Spleen (tissue), 7 donors: ENCODE data around the gene ODF2.

ENCODE experiments used
- POLR2A ChIP-seq, 3 donors: fragments of 450-650 bp; IDR thresholded peaks; one replicate each; pipeline ENCODE4 v1.5.1; 2017; ENCODE audit warnings: antibody characterized with exemption in 3 of 3, mild to moderate bottlenecking in 1 of 3
- POLR2AphosphoS5 ChIP-seq, 3 donors: sonication (generic); formaldehyde crosslinking; IDR thresholded peaks; one replicate each; pipeline ENCODE4 v1.5.1; 2017; ENCODE audit warnings: antibody characterized with exemption in 3 of 3
- TF ChIP-seq, protein P1 (sequence below), 11 experiments: fragments of 200-600 bp in 7 of 11; fragments of 450-650 bp in 4 of 11; sonication (generic) in 4 of 11; IDR thresholded peaks in 8 of 11; conservative IDR thresholded peaks in 3 of 11; 1 replicate in 7 of 11; 2 replicates in 4 of 11; pipeline versions ENCODE4 v1.4.0 to v1.8.0; 2016 to 2021; ENCODE audit warnings: antibody characterized with exemption in 11 of 11, inconsistent platforms in 4 of 11, mild to moderate bottlenecking in 1 of 11
- donor health status: DM: no; HTN: no; CAD: no; lungs with moderate emphysema.
- donor health status: DM: no; HTN: no; CAD: no.
- donor health status: DM: no; HTN: no; CAD: no.

- TF ChIP-seq POLR2A (IDR thresholded peaks at IDR 0.05), result no peak
- TF ChIP-seq, protein P1, sequence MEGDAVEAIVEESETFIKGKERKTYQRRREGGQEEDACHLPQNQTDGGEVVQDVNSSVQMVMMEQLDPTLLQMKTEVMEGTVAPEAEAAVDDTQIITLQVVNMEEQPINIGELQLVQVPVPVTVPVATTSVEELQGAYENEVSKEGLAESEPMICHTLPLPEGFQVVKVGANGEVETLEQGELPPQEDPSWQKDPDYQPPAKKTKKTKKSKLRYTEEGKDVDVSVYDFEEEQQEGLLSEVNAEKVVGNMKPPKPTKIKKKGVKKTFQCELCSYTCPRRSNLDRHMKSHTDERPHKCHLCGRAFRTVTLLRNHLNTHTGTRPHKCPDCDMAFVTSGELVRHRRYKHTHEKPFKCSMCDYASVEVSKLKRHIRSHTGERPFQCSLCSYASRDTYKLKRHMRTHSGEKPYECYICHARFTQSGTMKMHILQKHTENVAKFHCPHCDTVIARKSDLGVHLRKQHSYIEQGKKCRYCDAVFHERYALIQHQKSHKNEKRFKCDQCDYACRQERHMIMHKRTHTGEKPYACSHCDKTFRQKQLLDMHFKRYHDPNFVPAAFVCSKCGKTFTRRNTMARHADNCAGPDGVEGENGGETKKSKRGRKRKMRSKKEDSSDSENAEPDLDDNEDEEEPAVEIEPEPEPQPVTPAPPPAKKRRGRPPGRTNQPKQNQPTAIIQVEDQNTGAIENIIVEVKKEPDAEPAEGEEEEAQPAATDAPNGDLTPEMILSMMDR (IDR thresholded peaks at IDR 0.05 in 8 of 11, conservative IDR thresholded peaks at IDR 0.05 in 3 of 11), result no peak
- TF ChIP-seq POLR2AphosphoS5 (IDR thresholded peaks at IDR 0.05), result no peak
Observed at GRCh38 chr9:128505414-128505765, 49.6 kb downstream of the ODF2 start.
